Muscle layer of colon (tissue), 2 donors: ENCODE measurements around the gene RPS14.
A peak's percentile ranks its signal among the peaks of the same experiment; 100 is the strongest.
"Not testable (repeated sequence)": the region's sequence is repeated elsewhere in the genome, so short reads cannot be mapped to it uniquely, and the experiment has no call there.

ENCODE experiments used
- H3K27ac ChIP-seq: one replicate; pipeline ENCODE4 v1.7.0; 2013; ENCODE audit warnings: low read depth, mild to moderate bottlenecking, low read length, moderate library complexity
- H3K27me3 ChIP-seq, 2 donors: one replicate each; pipeline ENCODE4 v1.7.0; 2013; ENCODE audit warnings: low read length in 2 of 2, mild to moderate bottlenecking in 2 of 2; ENCODE audit not compliant: insufficient read depth in 2 of 2, control insufficient read depth in 1 of 2
- H3K36me3 ChIP-seq: one replicate; pipeline ENCODE4 v1.7.0; 2013; ENCODE audit warnings: mild to moderate bottlenecking, low read length; ENCODE audit not compliant: insufficient read depth
- H3K4me1 ChIP-seq: one replicate; pipeline ENCODE4 v1.7.0; 2013; ENCODE audit warnings: mild to moderate bottlenecking, low read length; ENCODE audit not compliant: insufficient read depth
- H3K4me3 ChIP-seq, 2 donors: one replicate each; pipeline ENCODE4 v1.7.0; 2013; ENCODE audit warnings: low read length in 2 of 2, low read depth in 1 of 2, mild to moderate bottlenecking in 1 of 2, moderate library complexity in 1 of 2
- H3K9ac ChIP-seq: one replicate; pipeline ENCODE4 v1.7.0; 2013; ENCODE audit warnings: low read length
- H3K9me3 ChIP-seq: one replicate; pipeline ENCODE4 v1.7.0; 2013; ENCODE audit warnings: mild to moderate bottlenecking, low read length
- donor health status: abdominal sarcoma.
- donor health status: Adenocarcinoma of cecum.

RPS14 gene

GRCh38 chr5:150428106-150428876 is 21.2 kb downstream of the RPS14 start:
- H3K27me3 ChIP-seq: no peaks in the 10 kb centered on the region

DNA sequence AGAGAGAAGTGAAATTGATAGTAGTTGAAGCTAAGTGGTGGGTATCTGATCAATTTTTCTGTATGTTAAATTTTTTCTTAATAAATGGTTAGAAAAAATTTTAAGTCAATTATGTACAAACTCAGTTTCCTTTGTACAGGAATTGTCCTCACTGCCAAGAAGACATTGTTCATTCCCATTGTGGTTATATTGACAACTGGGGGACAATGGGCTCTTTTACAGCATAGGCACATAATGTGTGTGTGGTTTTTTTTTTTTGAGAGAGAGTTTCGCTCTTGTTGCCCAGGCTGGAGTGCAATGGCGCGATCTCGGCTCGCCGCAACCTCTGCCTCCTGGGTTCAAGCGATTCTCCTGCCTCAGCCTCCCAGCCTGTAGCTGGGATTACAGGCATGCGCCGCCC is 23.4 kb downstream of the RPS14 start:
- H3K9me3 ChIP-seq, H3K27ac ChIP-seq, H3K27me3 ChIP-seq, H3K4me3 ChIP-seq, H3K9ac ChIP-seq, H3K36me3 ChIP-seq, H3K4me1 ChIP-seq: not testable (repeated sequence)

More at GRCh38 chr5:150428106-150428876, 21.2 kb downstream of the RPS14 start:
- no peak overlapping the region for H3K4me3 ChIP-seq
- H3K27ac ChIP-seq: no peak overlapping the region
- H3K9me3 ChIP-seq: no peaks in the 10 kb centered on the region
- H3K4me1 ChIP-seq: no peaks in the 10 kb centered on the region
- no peaks in the 10 kb centered on the region for H3K36me3 ChIP-seq
- H3K9ac ChIP-seq: no peak overlapping the region

GRCh38 chr5:150422758-150423157 is 26.8 kb downstream of the RPS14 start:
- H3K9me3 ChIP-seq: no peaks in the 10 kb centered on the region
- no peak overlapping the region for H3K27ac ChIP-seq
- no peaks in the 10 kb centered on the region for H3K36me3 ChIP-seq
- no peaks in the 10 kb centered on the region for H3K27me3 ChIP-seq
- H3K4me3 ChIP-seq: no peak overlapping the region
- H3K4me1 ChIP-seq: no peaks in the 10 kb centered on the region
- no peak overlapping the region for H3K9ac ChIP-seq

- Histone ChIP-seq H3K27ac (no peak overlapping the region), H3K9me3 (no peaks in the 10 kb centered on the region), H3K4me1 (no peaks in the 10 kb centered on the region), H3K36me3 (no peaks in the 10 kb centered on the region), H3K4me3 (no peak overlapping the region), H3K9ac (no peak overlapping the region), H3K27me3 (no peaks in the 10 kb centered on the region)
These were observed 27.5 kb downstream of the RPS14 start for GRCh38 chr5:150422075-150422474.

DNA sequence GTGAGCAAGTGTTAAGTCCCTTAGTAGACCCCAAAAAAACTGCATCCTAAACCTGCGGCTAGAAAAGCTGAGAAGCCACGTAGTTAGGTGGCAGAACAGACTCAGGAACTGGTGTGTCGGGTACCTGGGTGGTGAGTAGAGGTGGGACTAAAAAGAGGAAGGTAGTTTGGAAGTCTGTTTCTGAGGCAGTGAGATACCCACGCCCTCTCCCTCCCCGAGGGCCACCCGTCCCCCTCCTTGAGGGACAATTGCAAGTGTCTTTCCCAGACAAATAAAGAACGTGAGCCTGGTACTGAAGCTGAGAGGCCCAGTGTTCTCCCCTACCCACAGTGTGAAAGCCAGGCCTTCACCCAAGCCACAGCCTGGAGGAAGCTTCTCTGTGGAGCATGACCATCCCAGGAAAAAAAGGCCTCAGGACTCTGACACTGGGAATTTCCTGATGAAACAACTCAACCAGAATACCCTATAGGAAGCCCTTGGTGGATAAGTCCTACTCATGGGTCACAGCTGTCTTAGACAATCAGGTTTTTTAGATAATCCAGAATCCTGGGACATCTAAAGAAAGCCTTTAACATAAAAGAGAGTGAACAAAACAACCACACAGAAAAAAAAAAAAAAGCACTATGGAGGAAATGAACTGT is 29.8 kb downstream of the RPS14 start:
- Histone ChIP-seq H3K4me3 (no peak overlapping the region), H3K27me3 (no peaks in the 10 kb centered on the region), H3K9me3 (no peaks in the 10 kb centered on the region), H3K4me1 (no peaks in the 10 kb centered on the region), H3K36me3 (no peaks in the 10 kb centered on the region), H3K9ac (no peak overlapping the region), H3K27ac (no peak overlapping the region)

DNA sequence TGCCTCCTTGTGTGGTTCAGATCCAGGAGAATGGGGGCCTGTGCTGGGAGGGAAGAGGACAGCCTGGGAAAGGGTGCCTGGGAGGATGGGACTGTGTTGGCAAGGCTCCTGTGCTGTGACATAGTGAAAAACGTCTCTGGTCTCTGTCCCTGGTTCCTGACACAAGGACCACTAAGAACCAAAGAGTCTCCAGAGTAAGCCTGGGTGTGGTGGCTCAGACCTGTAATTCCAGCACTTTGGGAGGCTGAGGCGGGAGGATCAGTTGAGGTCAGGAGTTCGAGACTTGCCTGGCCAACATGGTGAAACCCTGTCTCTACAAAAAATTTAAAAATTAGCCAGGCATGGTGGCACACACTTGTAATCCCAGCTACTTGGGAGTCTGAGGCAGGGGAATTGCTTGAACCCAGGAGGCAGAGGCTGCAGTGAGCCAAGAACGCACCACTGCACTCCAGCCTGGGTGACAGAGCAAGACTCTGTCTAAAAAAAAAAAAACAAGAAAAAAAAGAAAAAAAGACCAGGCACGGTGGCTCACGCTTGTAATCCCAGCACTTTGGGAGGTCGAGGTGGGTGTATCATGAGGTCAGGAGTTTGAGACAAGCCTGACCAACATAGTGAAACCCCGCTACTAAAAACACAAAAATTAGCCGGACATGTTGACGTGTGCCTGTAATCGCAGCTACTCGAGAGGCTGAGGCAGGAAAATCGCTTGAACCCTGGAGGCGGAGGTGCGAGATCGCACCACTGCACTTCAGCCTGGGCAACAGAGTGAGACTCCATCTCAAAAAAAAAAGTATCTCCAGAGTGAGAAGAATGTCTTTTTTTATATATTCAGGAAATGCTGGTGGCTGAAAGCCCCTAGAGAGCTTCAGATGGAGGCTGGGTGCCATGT is 35.4 kb downstream of the RPS14 start:
- not testable (repeated sequence) for H3K9me3 ChIP-seq, H3K27ac ChIP-seq, H3K4me3 ChIP-seq, H3K9ac ChIP-seq, H3K27me3 ChIP-seq, H3K36me3 ChIP-seq
- peaks cover 21% of the 10 kb centered on the region for H3K4me1 ChIP-seq

DNA sequence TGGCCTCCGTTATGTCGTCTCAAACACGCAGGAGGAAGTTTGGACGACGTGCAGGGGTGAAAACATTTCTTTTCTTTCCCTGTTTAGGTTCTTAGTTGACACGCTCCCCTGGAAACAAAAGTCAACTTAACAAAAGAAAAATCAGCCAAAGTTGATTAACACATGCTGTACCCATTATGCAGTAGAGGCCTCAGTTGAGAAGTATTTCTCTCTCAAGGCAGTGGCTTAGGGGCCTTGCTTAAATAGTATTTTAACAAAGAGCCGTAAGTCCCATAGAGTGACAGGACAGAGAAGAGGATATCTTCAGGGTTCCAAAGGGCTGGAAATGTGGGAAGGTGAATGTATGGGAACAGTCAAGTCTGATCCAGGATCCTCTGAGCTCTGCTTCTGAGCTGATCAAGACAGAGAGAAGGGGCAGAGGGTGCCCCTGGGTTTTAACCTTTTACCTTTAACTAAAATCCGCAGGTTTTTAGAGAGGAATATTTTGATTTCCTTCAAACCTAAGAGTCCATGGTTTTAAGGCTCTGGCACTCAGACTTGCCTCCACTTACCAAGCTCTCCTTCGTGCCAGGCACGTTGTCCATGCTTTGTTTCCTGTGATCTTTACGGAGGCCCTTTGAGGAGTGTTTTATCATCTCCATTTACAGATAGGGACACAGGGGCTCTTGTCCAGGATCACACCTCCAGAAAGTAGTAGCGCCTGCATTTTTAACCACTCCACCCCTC is 36.2 kb downstream of the RPS14 start:
- H3K27ac ChIP-seq: peak overlapping the region; percentile 45
- H3K9me3 ChIP-seq: no peaks in the 10 kb centered on the region
- peak overlapping the region; percentile 38 to 61 for H3K4me3 ChIP-seq
- peak overlapping the region; percentile 22 for H3K9ac ChIP-seq
- peaks cover 21% of the 10 kb centered on the region for H3K4me1 ChIP-seq
- H3K27me3 ChIP-seq: no peaks in the 10 kb centered on the region
- H3K36me3 ChIP-seq: no peaks in the 10 kb centered on the region

DNA sequence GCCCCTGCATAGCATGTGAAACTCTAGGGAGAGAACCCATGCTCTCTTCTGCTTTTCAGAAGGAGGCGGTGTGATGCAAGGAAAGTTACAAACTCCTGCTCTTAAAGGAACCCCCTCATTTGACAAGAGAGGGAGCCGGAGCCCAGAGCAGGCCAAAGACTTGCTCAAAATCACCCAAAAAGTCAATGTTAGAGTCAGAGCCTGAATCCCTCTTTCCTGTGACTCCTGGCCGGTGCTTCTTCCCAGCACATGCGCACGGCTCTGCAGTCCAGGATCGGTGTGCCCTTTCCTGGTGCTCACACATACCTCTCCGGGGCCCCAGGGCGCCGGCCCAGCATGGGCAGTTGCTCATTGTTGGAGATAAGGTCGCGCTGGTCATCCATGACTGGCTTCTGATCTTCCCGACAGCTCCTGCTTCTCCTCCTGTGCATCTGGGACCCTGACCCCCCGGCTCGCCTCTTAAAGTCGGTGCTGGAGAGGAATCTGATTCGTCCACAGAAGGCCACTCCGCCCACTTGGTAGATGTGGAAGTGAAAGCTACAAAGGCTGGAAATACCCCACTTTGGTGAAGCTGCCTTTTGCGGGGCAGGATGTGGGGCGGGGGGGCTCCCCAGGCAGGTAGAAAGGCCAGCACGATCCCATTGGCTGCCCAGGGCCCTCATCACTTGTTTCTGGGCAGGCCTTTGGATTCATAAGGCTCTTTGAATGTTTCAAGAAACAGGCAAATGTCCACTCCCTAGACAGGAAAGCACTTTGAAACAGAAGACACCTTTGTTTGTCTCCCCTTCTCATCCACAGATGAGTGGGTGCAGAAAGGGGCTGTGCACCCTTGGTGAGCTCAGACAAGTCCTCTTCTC is 37.0 kb downstream of the RPS14 start, which contains the start of gene CD74:
Gene CD74 (minus strand): TSS at position 592 of the 857 bp plus-strand sequence. CDS start 161 bp downstream, at position 431.
- Histone ChIP-seq H3K9ac (peak within 1 kb of the TSS; percentile 22), H3K9me3 (no peaks in the 10 kb centered on the region), H3K4me3 (peak within 1 kb of the TSS; percentile 38 to 61), H3K36me3 (no peaks in the 10 kb centered on the region), H3K27ac (peak within 1 kb of the TSS; percentile 45), H3K4me1 (peaks cover 21% of the 10 kb centered on the region), H3K27me3 (no peaks in the 10 kb centered on the region)

DNA sequence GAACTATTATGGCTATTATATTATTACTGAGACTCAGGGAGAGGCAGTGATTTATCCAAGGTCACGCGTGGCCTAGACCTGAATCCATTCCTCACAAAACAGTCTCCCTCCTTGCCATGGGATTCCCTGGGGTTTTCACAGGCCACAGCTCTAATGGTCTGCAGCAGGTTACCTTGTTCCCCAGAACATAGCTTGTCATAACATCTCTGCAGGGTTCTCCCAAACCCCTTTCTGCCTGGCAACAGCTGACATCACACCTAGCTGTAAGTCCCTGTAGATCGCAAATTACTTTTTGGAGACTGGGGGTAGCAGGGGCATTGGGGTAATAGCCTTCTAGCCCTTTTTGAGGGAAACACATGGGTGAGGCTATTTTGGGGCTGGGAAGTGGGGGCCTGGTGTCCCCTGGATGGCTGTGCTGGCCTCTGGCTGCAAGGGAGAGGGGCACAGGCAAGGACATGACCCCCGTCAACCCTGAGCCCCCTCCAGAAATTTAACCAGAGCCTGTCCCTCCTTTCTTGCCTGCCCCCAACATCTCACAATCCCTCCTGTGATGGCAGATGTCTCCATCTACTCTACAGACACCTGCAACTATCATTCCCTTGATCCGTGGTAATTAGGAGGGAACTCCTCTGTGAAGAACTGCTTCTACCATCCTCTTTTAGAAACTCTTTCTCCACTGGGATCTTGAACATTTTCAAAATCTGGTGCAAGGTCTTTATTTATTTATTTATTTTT is 38.1 kb downstream of the RPS14 start:
- Histone ChIP-seq H3K4me1 (peaks cover 21% of the 10 kb centered on the region), H3K9me3 (no peaks in the 10 kb centered on the region), H3K27ac (peak overlapping the region; percentile 64), H3K36me3 (peaks cover 4% of the 10 kb centered on the region), H3K27me3 (no peaks in the 10 kb centered on the region), H3K9ac (peak overlapping the region; percentile 14), H3K4me3 (peak overlapping the region; percentile 3 to 61)
